Smooth muscle cell (in vitro differentiated cells): ENCODE data around the gene TTLL11. TPM values are rescaled to one million over a fixed set of nuclear protein-coding genes. Genes with fewer than 3 reads are reported as not detected.
A peak's percentile ranks its signal among the peaks of the same experiment; 100 is the strongest.

Experiments
- DNase-seq: peaks from one replicate; lab custom pipeline; 2025; ENCODE audit not compliant: unreplicated experiment; lab: John Stamatoyannopoulos, UW
- H2AFZ ChIP-seq: fragments of 200-600 bp; sonication (generic); 2 replicates; pipeline ENCODE4 v1.6.0; 2016; ENCODE audit warnings: antibody characterized with exemption, low read depth, mild to moderate bottlenecking
- H3F3A ChIP-seq: fragments of 200-600 bp; sonication (generic); 2 replicates; pipeline ENCODE4 v1.6.0; 2017; ENCODE audit warnings: antibody characterized with exemption, low read depth
- H3K27ac ChIP-seq: fragments of 200-600 bp; sonication (generic); 2 replicates; pipeline ENCODE4 v1.5.1; 2016; ENCODE audit warnings: low read depth, mild to moderate bottlenecking
- H3K27me3 ChIP-seq: fragments of 200-600 bp; sonication (generic); 2 replicates; pipeline ENCODE4 v1.6.1; 2016; ENCODE audit warnings: low read depth, mild to moderate bottlenecking
- H3K36me3 ChIP-seq: fragments of 200-600 bp; sonication (generic); 2 replicates; pipeline ENCODE4 v1.5.1; 2016; ENCODE audit warnings: low read depth
- H3K4me1 ChIP-seq: fragments of 200-600 bp; sonication (generic); 2 replicates; pipeline ENCODE4 v1.5.1; 2016; ENCODE audit warnings: low read depth
- H3K4me2 ChIP-seq: fragments of 200-600 bp; sonication (generic); 2 replicates; pipeline ENCODE4 v1.6.0; 2016; ENCODE audit warnings: mild to moderate bottlenecking
- H3K4me3 ChIP-seq: fragments of 200-600 bp; sonication (generic); 2 replicates; pipeline ENCODE4 v1.5.1; 2016; ENCODE audit warnings: mild to moderate bottlenecking
- H3K79me2 ChIP-seq: fragments of 200-600 bp; sonication (generic); 2 replicates; pipeline ENCODE4 v1.6.0; 2016; ENCODE audit warnings: low read depth, mild to moderate bottlenecking
- H3K9ac ChIP-seq: fragments of 200-600 bp; sonication (generic); 2 replicates; pipeline ENCODE4 v1.6.0; 2016; ENCODE audit warnings: low read depth
- H3K9me3 ChIP-seq: fragments of 200-600 bp; sonication (generic); replicated peaks from 2 replicates; pipeline ENCODE4 v1.5.1; 2016; ENCODE audit warnings: low read depth
- H4K20me1 ChIP-seq: fragments of 200-600 bp; sonication (generic); 2 replicates; pipeline ENCODE4 v1.6.0; 2016; ENCODE audit warnings: low read depth
- WGBS: methylation state at CpG from one replicate; pipeline ENCODE4 v1.1.7; 2016; ENCODE audit warnings: low lambda C conversion rate; 5-methylcytosine and 5-hydroxymethylcytosine counted together
- polyA plus RNA-seq: library from polyadenylated mRNA; unstranded; fragments of >200 nt; fragmentation: Nextera tagmentation; extraction: Ambion mirVana; gene quantifications from 2 replicates; pipeline ENCODE4 v1.2.1, GENCODE V29; 2016
- total RNA-seq: library from RNA; depleted of rRNA; stranded (reverse); fragments of >200 nt; gene quantifications from 2 replicates; pipeline ENCODE4 v1.2.3, GENCODE V29; 2014
- TF ChIP-seq, protein P1 (sequence below): fragments of 200-600 bp; sonication (generic); IDR thresholded peaks from 2 replicates; pipeline ENCODE4 v1.5.1; 2017; ENCODE audit warnings: borderline replicate concordance, mild to moderate bottlenecking, antibody characterized with exemption; ENCODE audit not compliant: insufficient read depth, poor library complexity, severe bottlenecking

Gene TTLL11
- total and polyA plus RNA-seq, 2 experiments from 2014 or later: 2.6 to 3.7 TPM

DNA sequence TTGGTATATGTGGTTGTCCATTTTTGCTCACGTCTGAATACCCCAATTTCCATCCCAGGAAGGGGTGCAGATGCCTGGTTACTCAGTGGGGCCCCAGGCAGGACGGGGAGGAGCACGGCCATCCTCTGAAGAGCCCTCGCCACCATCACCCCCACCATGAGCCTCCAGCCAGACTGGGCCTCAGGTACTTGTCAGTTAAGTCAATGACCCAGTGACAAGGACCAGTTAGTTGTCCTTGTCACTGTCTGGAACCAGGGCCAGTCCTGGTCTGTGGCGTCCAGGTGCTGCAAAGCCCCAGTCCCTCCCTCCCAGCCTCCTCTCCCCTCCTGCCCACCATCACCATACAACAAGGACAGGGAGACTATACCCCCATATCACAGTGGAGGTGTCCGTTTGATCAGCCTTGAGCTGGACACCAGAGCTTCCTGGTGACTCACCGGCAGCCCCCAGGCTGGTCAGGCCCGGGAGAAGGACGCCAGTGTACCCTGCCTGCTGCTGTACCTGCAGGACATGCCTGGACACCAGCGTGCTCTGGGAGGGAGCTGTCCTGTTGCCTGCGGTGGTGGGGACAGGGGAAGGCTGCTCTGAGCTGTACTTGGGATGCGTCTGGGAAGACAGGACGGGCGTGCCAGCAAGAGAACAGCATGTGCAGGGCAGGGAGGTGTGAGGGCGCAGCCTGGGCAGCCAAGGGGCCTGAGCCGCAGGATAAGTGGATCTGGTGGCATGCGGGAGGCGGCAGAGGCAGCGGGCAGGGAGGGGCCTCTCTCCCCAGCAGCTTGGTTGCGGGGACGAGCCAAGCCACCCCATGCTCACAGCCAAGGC lies 32.6 kb upstream of the TTLL11 start:
- DNase-seq: no peak
- Histone ChIP-seq H3K4me3 (peak overlapping the region; percentile 49), H3K4me2 (peak overlapping the region; percentile 93), H3K27me3 (peaks cover 5% of the 10 kb centered on the region), H2AFZ (no peak overlapping the region), H3K9me3 (no peaks in the 10 kb centered on the region), H3K36me3 (no peaks in the 10 kb centered on the region), H3F3A (no peaks in the 10 kb centered on the region), H3K9ac (no peak overlapping the region), H3K79me2 (no peaks in the 10 kb centered on the region), H3K4me1 (peaks cover 11% of the 10 kb centered on the region), H3K27ac (no peak overlapping the region), H4K20me1 (no peaks in the 10 kb centered on the region)
- TF ChIP-seq, protein P1, sequence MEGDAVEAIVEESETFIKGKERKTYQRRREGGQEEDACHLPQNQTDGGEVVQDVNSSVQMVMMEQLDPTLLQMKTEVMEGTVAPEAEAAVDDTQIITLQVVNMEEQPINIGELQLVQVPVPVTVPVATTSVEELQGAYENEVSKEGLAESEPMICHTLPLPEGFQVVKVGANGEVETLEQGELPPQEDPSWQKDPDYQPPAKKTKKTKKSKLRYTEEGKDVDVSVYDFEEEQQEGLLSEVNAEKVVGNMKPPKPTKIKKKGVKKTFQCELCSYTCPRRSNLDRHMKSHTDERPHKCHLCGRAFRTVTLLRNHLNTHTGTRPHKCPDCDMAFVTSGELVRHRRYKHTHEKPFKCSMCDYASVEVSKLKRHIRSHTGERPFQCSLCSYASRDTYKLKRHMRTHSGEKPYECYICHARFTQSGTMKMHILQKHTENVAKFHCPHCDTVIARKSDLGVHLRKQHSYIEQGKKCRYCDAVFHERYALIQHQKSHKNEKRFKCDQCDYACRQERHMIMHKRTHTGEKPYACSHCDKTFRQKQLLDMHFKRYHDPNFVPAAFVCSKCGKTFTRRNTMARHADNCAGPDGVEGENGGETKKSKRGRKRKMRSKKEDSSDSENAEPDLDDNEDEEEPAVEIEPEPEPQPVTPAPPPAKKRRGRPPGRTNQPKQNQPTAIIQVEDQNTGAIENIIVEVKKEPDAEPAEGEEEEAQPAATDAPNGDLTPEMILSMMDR: no peak
- WGBS: 24% methylated on average over 18 of the region's 21 CpGs

DNA sequence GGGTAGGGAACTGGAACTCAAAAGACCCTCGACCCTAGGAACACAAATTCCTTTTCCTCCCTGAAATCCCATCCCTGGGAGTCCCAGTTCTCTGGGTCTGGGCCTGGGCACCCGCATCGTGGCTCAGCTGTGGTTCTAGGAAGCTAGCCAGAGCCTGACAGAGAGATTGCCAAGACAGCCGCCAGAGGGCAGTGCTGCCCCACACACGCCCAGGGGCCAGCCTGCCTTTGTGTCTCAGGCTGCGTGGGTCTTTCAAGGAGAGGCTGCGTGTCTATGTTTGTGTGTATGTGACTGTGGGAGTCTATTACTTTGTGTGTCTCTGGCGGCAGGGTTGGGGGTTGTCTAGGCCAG lies 32.0 kb upstream of the TTLL11 start:
- H3K36me3 ChIP-seq: no peaks in the 10 kb centered on the region
- peaks cover 11% of the 10 kb centered on the region for H3K4me1 ChIP-seq
- no peaks in the 10 kb centered on the region for H3K79me2 ChIP-seq
- H4K20me1 ChIP-seq: no peaks in the 10 kb centered on the region
- TF ChIP-seq, protein P1: peak; percentile 92
- H3K27me3 ChIP-seq: peaks cover 5% of the 10 kb centered on the region
- H2AFZ ChIP-seq: no peak overlapping the region
- H3K4me2 ChIP-seq: peak overlapping the region; percentile 93
- no peak overlapping the region for H3K9ac ChIP-seq
- H3F3A ChIP-seq: no peaks in the 10 kb centered on the region
- H3K9me3 ChIP-seq: no peaks in the 10 kb centered on the region
- WGBS: 5% methylated on average over 8 of the region's 8 CpGs
- DNase-seq: peak; percentile 52
- H3K4me3 ChIP-seq: no peak overlapping the region
- no peak overlapping the region for H3K27ac ChIP-seq

DNA sequence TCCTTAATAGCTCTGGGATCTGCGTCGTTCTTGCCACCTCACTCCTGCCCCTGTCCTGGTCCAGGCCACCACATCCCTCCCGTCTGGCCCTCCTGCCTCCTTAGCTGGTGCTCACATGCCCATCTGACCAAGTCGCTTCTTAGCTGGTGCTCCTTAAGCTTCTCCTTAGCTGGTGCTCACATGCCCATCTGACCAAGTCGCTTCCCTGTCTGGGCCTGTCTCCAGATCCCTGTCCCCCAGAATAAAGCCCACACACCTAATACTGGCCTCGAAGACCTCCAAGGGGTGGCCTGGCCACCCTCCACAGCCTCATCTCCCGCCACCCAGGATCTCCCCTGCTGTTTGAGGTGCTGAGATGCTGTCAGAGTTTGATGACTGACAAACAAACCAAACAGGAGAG lies 31.4 kb upstream of the TTLL11 start:
- no peak overlapping the region for H3K9ac ChIP-seq
- no peak overlapping the region for H3K4me2 ChIP-seq
- WGBS: 75% methylated on average over 7 of the region's 7 CpGs
- H3K79me2 ChIP-seq: no peaks in the 10 kb centered on the region
- no peak overlapping the region for H2AFZ ChIP-seq
- peaks cover 5% of the 10 kb centered on the region for H3K27me3 ChIP-seq
- no peaks in the 10 kb centered on the region for H3K9me3 ChIP-seq
- TF ChIP-seq, protein P1: no peak
- no peak overlapping the region for H3K27ac ChIP-seq
- H3K4me3 ChIP-seq: no peak overlapping the region
- no peak for DNase-seq
- H3K4me1 ChIP-seq: peaks cover 11% of the 10 kb centered on the region
- H3K36me3 ChIP-seq: no peaks in the 10 kb centered on the region
- no peaks in the 10 kb centered on the region for H4K20me1 ChIP-seq
- H3F3A ChIP-seq: no peaks in the 10 kb centered on the region

DNA sequence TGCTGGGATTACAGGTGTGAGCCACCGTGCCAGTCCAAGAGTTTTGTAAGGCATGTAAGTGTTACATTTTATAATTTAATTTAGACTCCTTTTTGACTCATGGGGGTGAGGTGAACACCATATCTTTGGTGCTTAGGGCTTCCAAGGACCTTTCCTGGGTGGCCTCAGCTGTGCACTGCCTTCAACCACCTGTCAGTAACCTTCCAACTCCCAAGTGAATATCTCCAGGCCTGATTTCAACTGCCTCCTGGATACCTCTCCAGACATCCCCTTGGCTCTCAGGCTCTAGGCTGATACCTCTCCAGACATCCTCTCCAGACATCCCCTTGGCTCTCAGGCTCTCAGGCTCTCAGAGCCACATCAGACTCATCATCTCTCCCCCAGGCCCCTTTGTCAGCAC lies 30.9 kb upstream of the TTLL11 start:
- WGBS: 87% methylated on average over 1 of the region's 1 CpG
- H3F3A ChIP-seq: no peaks in the 10 kb centered on the region
- H3K79me2 ChIP-seq: no peaks in the 10 kb centered on the region
- no peaks in the 10 kb centered on the region for H3K36me3 ChIP-seq
- no peak overlapping the region for H3K9ac ChIP-seq
- H3K4me1 ChIP-seq: peaks cover 11% of the 10 kb centered on the region
- H4K20me1 ChIP-seq: no peaks in the 10 kb centered on the region
- no peaks in the 10 kb centered on the region for H3K9me3 ChIP-seq
- H3K4me3 ChIP-seq: no peak overlapping the region
- TF ChIP-seq, protein P1: no peak
- no peak overlapping the region for H2AFZ ChIP-seq
- no peak overlapping the region for H3K27ac ChIP-seq
- DNase-seq: no peak
- H3K4me2 ChIP-seq: no peak overlapping the region
- H3K27me3 ChIP-seq: peaks cover 5% of the 10 kb centered on the region
